IMR-90 (cell line): Measurements from ENCODE around the gene THEMIS2. TPM values are rescaled to one million over a fixed set of nuclear protein-coding genes. Genes with fewer than 3 reads are reported as not detected.

ENCODE experiments used
- ATAC-seq: fragments of 200-7000 bp; cut with Tn5 transposase; 2 replicates; pipeline ENCODE4 v1.9.1; 2020; ENCODE audit warnings: low read depth, mild to moderate bottlenecking, moderate library complexity
- BruUV-seq: library from RNA; stranded (reverse); fragments of 400-500 nt; replicated peaks from 2 replicates; lab custom pipeline; 2021; lab: Mats Ljungman, UMichigan
- CTCF ChIA-PET: fragments of 300-600 bp; formaldehyde crosslinking; extraction: SDS; loops from one replicate; lab custom pipeline; 2021; ENCODE audit warnings: antibody characterized with exemption; lab: Yijun Ruan, JAX
- POLR2A ChIA-PET: fragments of 300-600 bp; sonication (Branson Sonifier 250); formaldehyde crosslinking; loops from one replicate; lab custom pipeline; 2022; ENCODE audit warnings: antibody characterized with exemption; ENCODE audit not compliant: unreplicated experiment; lab: Charles Lee
- DNase-seq: peaks from one replicate; pipeline ENCODE4 v3.0.0; 2013
- H2AFZ ChIP-seq: replicated peaks from 2 replicates; pipeline ENCODE3; 2013; ENCODE audit warnings: low read length, mild to moderate bottlenecking; ENCODE audit not compliant: poor library complexity
- H2AK5ac ChIP-seq: 2 replicates; pipeline ENCODE4 v1.6.1; 2013; ENCODE audit warnings: low read depth, low read length, inconsistent platforms
- H2AK9ac ChIP-seq: replicated peaks from 2 replicates; pipeline ENCODE3; 2013; ENCODE audit warnings: mild to moderate bottlenecking, low read depth, low read length, moderate library complexity; ENCODE audit not compliant: poor library complexity
- H2BK120ac ChIP-seq: 2 replicates; pipeline ENCODE4 v1.6.1; 2013; ENCODE audit warnings: low read depth, low read length, inconsistent platforms
- H2BK15ac ChIP-seq: 3 replicates; pipeline ENCODE4 v1.6.1; 2013; ENCODE audit warnings: low read depth, low read length, inconsistent platforms
- H2BK20ac ChIP-seq: 2 replicates; pipeline ENCODE4 v1.6.1; 2013; ENCODE audit warnings: low read depth, mild to moderate bottlenecking, inconsistent platforms, low read length, moderate library complexity
- H2BK5ac ChIP-seq: 2 replicates; pipeline ENCODE4 v1.6.1; 2013; ENCODE audit warnings: mild to moderate bottlenecking, low read depth, low read length, inconsistent platforms; ENCODE audit not compliant: poor library complexity, severe bottlenecking
- H3K14ac ChIP-seq: replicated peaks from 2 replicates; pipeline ENCODE4 v1.6.1; 2013; ENCODE audit warnings: low read depth, low read length, inconsistent platforms
- H3K18ac ChIP-seq: 2 replicates; pipeline ENCODE4 v1.6.1; 2013; ENCODE audit warnings: low read depth, low read length, control low read depth
- H3K23ac ChIP-seq: 2 replicates; pipeline ENCODE4 v1.6.1; 2013; ENCODE audit warnings: low read depth, low read length, inconsistent platforms
- H3K27ac ChIP-seq: 2 replicates; pipeline ENCODE4 v1.5.1; 2013; ENCODE audit warnings: mild to moderate bottlenecking, control low read depth, low read length; ENCODE audit not compliant: insufficient read depth
- H3K27me3 ChIP-seq: 2 replicates; pipeline ENCODE4 v1.6.1; 2013; ENCODE audit warnings: low read length; ENCODE audit not compliant: control insufficient read depth, insufficient read depth
- H3K36me3 ChIP-seq: 2 replicates; pipeline ENCODE4 v1.6.1; 2013; ENCODE audit warnings: low read length, mixed read lengths; ENCODE audit not compliant: control insufficient read depth, insufficient read depth
- H3K4ac ChIP-seq: 2 replicates; pipeline ENCODE4 v1.6.1; 2013; ENCODE audit warnings: low read depth, low read length, inconsistent platforms
- H3K4me1 ChIP-seq: 2 replicates; pipeline ENCODE4 v1.6.1; 2013; ENCODE audit warnings: low read length, mixed read lengths; ENCODE audit not compliant: control insufficient read depth, insufficient read depth
- H3K4me2 ChIP-seq: 2 replicates; pipeline ENCODE4 v1.6.1; 2013; ENCODE audit warnings: low read depth, mild to moderate bottlenecking, control low read depth, low read length, moderate library complexity
- H3K4me3 ChIP-seq: 2 replicates; pipeline ENCODE4 v1.5.1; 2013; ENCODE audit warnings: low read depth, mild to moderate bottlenecking, control low read depth, low read length, moderate library complexity; ENCODE audit not compliant: insufficient read depth
- H3K56ac ChIP-seq: 2 replicates; pipeline ENCODE4 v1.6.1; 2013; ENCODE audit warnings: low read length, inconsistent platforms; ENCODE audit not compliant: insufficient read depth; ENCODE audit errors: extremely low read depth
- H3K79me1 ChIP-seq, 2 experiments: 2 replicates each; pipeline ENCODE4 v1.6.1; 2013; ENCODE audit warnings: low read length in 2 of 2, inconsistent platforms in 1 of 2, low read depth in 1 of 2
- H3K9ac ChIP-seq: 2 replicates; pipeline ENCODE4 v1.6.1; 2013; ENCODE audit warnings: low read depth, low read length, control low read depth
- H3K9me1 ChIP-seq: 2 replicates; pipeline ENCODE4 v1.6.1; 2013; ENCODE audit warnings: low read length, inconsistent platforms; ENCODE audit not compliant: insufficient read depth
- H3K9me3 ChIP-seq: 2 replicates; pipeline ENCODE4 v1.6.1; 2013; ENCODE audit warnings: low read length; ENCODE audit not compliant: control insufficient read depth, insufficient read depth
- H4K20me1 ChIP-seq: 2 replicates; pipeline ENCODE4 v1.6.1; 2013; ENCODE audit warnings: low read length, inconsistent platforms; ENCODE audit not compliant: insufficient read depth
- H4K5ac ChIP-seq: 2 replicates; pipeline ENCODE4 v1.6.1; 2013; ENCODE audit warnings: mild to moderate bottlenecking, low read depth, low read length, control low read depth
- H4K8ac ChIP-seq, 2 experiments: 2 replicates each; pipeline ENCODE4 v1.6.1; 2013; ENCODE audit warnings: low read depth in 2 of 2, low read length in 2 of 2, control low read depth in 1 of 2, inconsistent platforms in 1 of 2
- H4K91ac ChIP-seq: 2 replicates; pipeline ENCODE4 v1.6.1; 2013; ENCODE audit warnings: low read depth, low read length, inconsistent platforms; ENCODE audit not compliant: insufficient read depth
- BHLHE40 ChIP-seq: fragments of 150-350 bp; IDR thresholded peaks from 2 replicates; pipeline ENCODE4 v1.6.1; 2016; ENCODE audit warnings: mild to moderate bottlenecking, low read depth, low read length
- CHD1 ChIP-seq: IDR thresholded peaks from 2 replicates; pipeline ENCODE4 v1.6.1; 2012; ENCODE audit warnings: low read depth, low read length, improper control_type of control experiment
- FOS ChIP-seq: fragments of 150-350 bp; IDR thresholded peaks from 2 replicates; pipeline ENCODE4 v1.6.1; 2016; ENCODE audit warnings: low read depth, low read length
- MAFK ChIP-seq: IDR thresholded peaks from 2 replicates; pipeline ENCODE4 v1.6.1; 2012; ENCODE audit warnings: low read depth, low read length, improper control_type of control experiment
- MAZ ChIP-seq: IDR thresholded peaks from 2 replicates; pipeline ENCODE4 v1.6.1; 2012; ENCODE audit warnings: low read depth, mild to moderate bottlenecking, low read length, improper control_type of control experiment, moderate library complexity, borderline replicate concordance
- NFE2L2 ChIP-seq: fragments of 150-350 bp; IDR thresholded peaks from 2 replicates; pipeline ENCODE4 v1.6.1; 2016; ENCODE audit warnings: low read depth, mild to moderate bottlenecking, low read length
- POLR2A ChIP-seq: IDR thresholded peaks from 2 replicates; pipeline ENCODE4 v1.6.1; 2012; ENCODE audit warnings: mild to moderate bottlenecking, low read depth, low read length
- RAD21 ChIP-seq: IDR thresholded peaks from 2 replicates; pipeline ENCODE4 v1.6.1; 2012; ENCODE audit warnings: low read length, improper control_type of control experiment
- RCOR1 ChIP-seq: IDR thresholded peaks from 2 replicates; pipeline ENCODE4 v1.6.1; 2012; ENCODE audit warnings: mild to moderate bottlenecking, low read length, improper control_type of control experiment; ENCODE audit not compliant: insufficient replicate concordance
- RFX5 ChIP-seq: IDR thresholded peaks from 2 replicates; pipeline ENCODE4 v1.8.0; 2012; ENCODE audit warnings: low read depth, mild to moderate bottlenecking, low read length, moderate library complexity
- SMC3 ChIP-seq: fragments of 150-350 bp; IDR thresholded peaks from 2 replicates; pipeline ENCODE4 v1.6.1; 2016; ENCODE audit warnings: low read depth, mild to moderate bottlenecking, antibody characterized with exemption, low read length, moderate library complexity
- WGBS, 2 experiments: methylation state at CpG; one replicate each; pipeline versions ENCODE4 v1.1.5 to v1.1.7; 2013; ENCODE audit warnings: missing lambda C conversion rate in 2 of 2; ENCODE audit not compliant: insufficient read length in 1 of 2; ENCODE audit errors: extremely low coverage in 2 of 2; 5-methylcytosine and 5-hydroxymethylcytosine counted together
- dilution Hi-C: fragments of 300-500 bp; cut with HindIII; formaldehyde crosslinking; loops from one replicate; pipeline ENCODE4 v1.14.3; 2018; ENCODE audit warnings: low sequenced_read_pairs; ENCODE audit not compliant: unreplicated experiment
- in situ Hi-C: fragments of 300-500 bp; cut with MboI; formaldehyde crosslinking; loops from 3 replicates; pipeline ENCODE4 v1.14.3; 2019; ENCODE audit warnings: low sequenced_read_pairs, inconsistent platforms, mixed read lengths
- intact Hi-C: fragments of 100-400 bp; cut with micrococcal nuclease; formaldehyde crosslinking; loops from 2 replicates; pipeline ENCODE4 v1.10.0; 2022
- polyA plus RNA-seq, 3 experiments: library from polyadenylated mRNA; depleted of rRNA; stranded (reverse); fragments of >200 nt; gene quantifications; 2 replicates each; pipeline ENCODE4 v1.2.3, GENCODE V29; 2012; ENCODE audit warnings: low replicate concordance in 1 of 3
- total RNA-seq: library from RNA; depleted of rRNA; stranded (reverse); fragments of >200 nt; gene quantifications from 2 replicates; pipeline ENCODE4 v1.2.3, GENCODE V29; 2012
- TF ChIP-seq, protein P1 (sequence below): fragments of 150-350 bp; IDR thresholded peaks from 2 replicates; pipeline ENCODE4 v1.6.1; 2016; ENCODE audit warnings: low read depth, mild to moderate bottlenecking, low read length, moderate library complexity, borderline replicate concordance

Gene THEMIS2
- total and polyA plus RNA-seq, 2 of the 4 experiments (the other 2 are of a cell fraction), result 4.5 to 5.0 TPM

DNA sequence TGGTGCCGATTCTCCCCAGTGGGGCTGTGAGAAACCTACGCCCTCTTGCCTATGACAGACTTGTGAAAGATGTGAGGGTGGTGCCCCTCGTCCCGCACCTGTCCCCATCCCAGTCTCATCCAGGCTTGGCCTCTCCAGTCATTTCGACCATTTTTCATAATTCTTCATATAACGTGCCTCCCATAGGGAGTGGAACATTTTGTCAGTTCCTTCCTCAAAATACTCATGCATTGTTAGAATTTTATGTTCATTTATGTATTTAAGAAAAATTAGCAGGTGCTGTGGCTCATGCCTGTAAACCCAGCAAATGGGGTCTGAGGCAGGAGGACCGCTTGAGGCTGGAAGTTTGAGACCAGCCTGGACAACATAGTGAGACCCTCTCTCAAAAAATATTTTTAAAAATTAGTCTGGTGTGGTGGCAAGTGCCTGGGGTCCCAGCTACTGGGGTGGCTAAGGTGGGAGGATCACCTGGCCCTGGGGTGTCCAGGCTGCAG lies 42.8 kb downstream of the THEMIS2 start:
- POLR2A ChIA-PET, result no interaction called here
- H2AFZ ChIP-seq, result peak overlapping the region; percentile 98
- H4K8ac ChIP-seq, result peak overlapping the region; percentile 87 to 94
- peak overlapping the region; percentile 49 for H3K4ac ChIP-seq
- intact Hi-C loops, result no loop called here
- no peak for TF ChIP-seq RFX5
- TF ChIP-seq POLR2A, result no peak
- TF ChIP-seq FOS, result no peak
- TF ChIP-seq, protein P1, sequence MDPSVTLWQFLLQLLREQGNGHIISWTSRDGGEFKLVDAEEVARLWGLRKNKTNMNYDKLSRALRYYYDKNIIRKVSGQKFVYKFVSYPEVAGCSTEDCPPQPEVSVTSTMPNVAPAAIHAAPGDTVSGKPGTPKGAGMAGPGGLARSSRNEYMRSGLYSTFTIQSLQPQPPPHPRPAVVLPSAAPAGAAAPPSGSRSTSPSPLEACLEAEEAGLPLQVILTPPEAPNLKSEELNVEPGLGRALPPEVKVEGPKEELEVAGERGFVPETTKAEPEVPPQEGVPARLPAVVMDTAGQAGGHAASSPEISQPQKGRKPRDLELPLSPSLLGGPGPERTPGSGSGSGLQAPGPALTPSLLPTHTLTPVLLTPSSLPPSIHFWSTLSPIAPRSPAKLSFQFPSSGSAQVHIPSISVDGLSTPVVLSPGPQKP, result no peak
- no peak for TF ChIP-seq MAZ
- no peak for TF ChIP-seq BHLHE40
- TF ChIP-seq RAD21, result no peak
- no peak for TF ChIP-seq SMC3
- TF ChIP-seq NFE2L2, result no peak
- TF ChIP-seq CHD1, result no peak
- no peak for TF ChIP-seq MAFK
- no peak for TF ChIP-seq RCOR1
- no peaks in the 10 kb centered on the region for H4K20me1 ChIP-seq
- H3K14ac ChIP-seq, result no peak overlapping the region
- no peak for ATAC-seq
- in situ Hi-C loops, result no loop called here
- H3K4me1 ChIP-seq, result no peaks in the 10 kb centered on the region
- dilution Hi-C loops, result no loop called here
- H3K36me3 ChIP-seq, result no peaks in the 10 kb centered on the region
- H3K9me3 ChIP-seq, result peaks cover 6% of the 10 kb centered on the region
- peak overlapping the region; percentile 28; the same call in 1 of the 2 replicates for H2AK5ac ChIP-seq
- H3K27me3 ChIP-seq, result no peaks in the 10 kb centered on the region
- no peak overlapping the region for H3K23ac ChIP-seq
- H4K5ac ChIP-seq, result peak overlapping the region; percentile 96
- peak overlapping the region; percentile 16; the same call in 1 of the 2 replicates for H3K18ac ChIP-seq
- H2BK120ac ChIP-seq, result peak overlapping the region; percentile 57
- H3K4me3 ChIP-seq, result peak overlapping the region; percentile 29; the same call in 1 of the 2 replicates
- H2BK15ac ChIP-seq, result peak overlapping the region; percentile 7; the same call in 1 of the 3 replicates
- H4K91ac ChIP-seq, result peak overlapping the region; percentile 74
- peak overlapping the region; percentile 62 for H3K4me2 ChIP-seq
- no TSS peak for BruUV-seq
- no peak for DNase-seq
- H3K27ac ChIP-seq, result 0 out of 2 replicates have a peak overlapping the region, but pooled peaks have one; percentile 10
- H2BK20ac ChIP-seq, result peak overlapping the region; percentile 13; the same call in 1 of the 2 replicates
- no CpG with 5 or more reads among the region's 7 CpGs for WGBS, 2 experiments
- peak overlapping the region; percentile 78 for H2AK9ac ChIP-seq
- peaks cover 6 to 18% of the 10 kb centered on the region in 2 experiments; a peak in 3 of 4 replicates for H3K79me1 ChIP-seq
- CTCF ChIA-PET, result no interaction called here
- no peak overlapping the region for H2BK5ac ChIP-seq
- no peak overlapping the region for H3K56ac ChIP-seq
- H3K9me1 ChIP-seq, result no peaks in the 10 kb centered on the region
- H3K9ac ChIP-seq, result no peak overlapping the region
